GM19099 (cell line): ENCODE data around the gene CTTNBP2NL.

Experiments used
- POLR2A ChIP-seq: IDR thresholded peaks from 3 replicates; pipeline ENCODE4 v1.6.1; 2011; ENCODE audit warnings: low read depth; ENCODE audit not compliant: insufficient read length; ENCODE audit errors: extremely low read depth

Gene CTTNBP2NL

GRCh38 chr1:112380356-112380755 lies 15.7 kb upstream of the CTTNBP2NL start:
- TF ChIP-seq POLR2A, result no peak

- TF ChIP-seq POLR2A, result no peak
These were observed 14.5 kb upstream of the CTTNBP2NL start for GRCh38 chr1:112381324-112382076.

- TF ChIP-seq POLR2A, result no peak
These were observed 12.1 kb upstream of the CTTNBP2NL start for GRCh38 chr1:112383759-112384370.

GRCh38 chr1:112386024-112386723 lies 9.8 kb upstream of the CTTNBP2NL start:
- no peak for TF ChIP-seq POLR2A

DNA sequence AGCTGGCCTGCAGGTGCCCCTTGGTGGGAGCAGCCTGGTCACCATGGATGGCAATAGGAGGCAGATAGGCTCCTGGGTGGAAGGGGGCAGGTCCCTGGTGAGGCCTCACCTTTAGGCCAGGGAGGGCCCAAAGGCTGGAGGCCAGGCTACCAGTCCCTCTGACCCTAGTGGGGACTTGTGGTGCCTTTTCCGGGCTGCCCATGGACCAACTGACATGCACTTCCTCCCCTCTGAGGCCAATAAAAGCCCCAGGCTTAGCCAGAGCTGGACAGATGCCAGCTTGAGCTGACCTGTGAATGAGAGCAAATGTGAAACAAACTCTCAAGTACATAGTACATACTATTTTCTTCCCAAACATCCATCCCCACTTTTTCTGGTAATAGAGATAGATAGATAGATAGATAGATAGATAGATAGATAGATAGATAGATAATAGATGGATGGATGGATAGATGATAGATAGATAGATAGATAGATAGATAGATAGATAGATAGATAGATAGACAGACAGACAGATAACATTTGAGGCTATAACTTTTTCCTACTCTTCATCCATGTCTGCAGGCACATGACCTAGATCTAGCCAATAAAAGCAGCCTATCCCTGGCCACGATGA lies 9.2 kb upstream of the CTTNBP2NL start:
- TF ChIP-seq POLR2A, result no peak

- TF ChIP-seq POLR2A, result no peak
These were observed 8.2 kb upstream of the CTTNBP2NL start for GRCh38 chr1:112387807-112388206.

GRCh38 chr1:112388436-112388835 lies 7.6 kb upstream of the CTTNBP2NL start:
- TF ChIP-seq POLR2A, result no peak

- TF ChIP-seq POLR2A, result no peak
These were observed 6.3 kb upstream of the CTTNBP2NL start for GRCh38 chr1:112389689-112390088.

DNA sequence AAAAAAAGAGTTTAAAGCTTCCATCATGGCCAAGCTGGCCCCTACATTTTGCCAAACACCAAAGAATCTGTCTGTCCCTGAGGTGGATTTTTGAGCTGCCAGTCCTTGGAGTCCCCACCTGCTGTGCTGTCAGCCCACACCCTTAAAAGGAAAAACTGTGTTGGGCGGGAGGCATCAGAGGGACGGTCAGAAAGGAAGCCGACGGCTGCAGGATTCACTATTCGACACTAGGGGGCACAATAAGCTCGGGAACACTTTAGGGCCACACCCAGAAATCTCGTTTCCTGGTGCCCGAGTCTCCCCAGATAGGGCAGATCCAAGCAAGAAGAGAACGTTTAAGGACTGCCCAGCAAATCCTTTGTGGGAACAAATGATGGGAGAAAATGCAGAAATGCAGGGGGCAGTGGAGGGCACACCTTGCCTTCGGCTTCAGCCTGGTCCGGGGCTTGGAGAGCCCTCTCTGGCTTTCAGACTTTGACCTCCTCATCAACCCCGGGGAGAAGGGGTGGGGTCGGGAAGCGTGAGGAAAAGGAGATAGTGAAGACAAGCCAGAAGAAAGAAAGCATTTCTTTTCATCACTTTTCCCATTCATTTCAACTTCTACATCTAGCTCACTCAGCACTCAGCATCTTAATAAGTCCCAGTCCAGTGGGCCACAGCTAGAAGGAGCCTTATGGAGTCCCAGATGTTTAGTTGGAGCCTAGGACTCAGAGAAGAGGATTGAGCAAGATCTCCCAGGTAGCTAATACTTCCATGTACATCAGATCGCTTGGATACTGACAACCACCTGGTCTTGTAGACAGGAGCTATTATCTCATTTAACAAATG lies 5.0 kb upstream of the CTTNBP2NL start:
- no peak for TF ChIP-seq POLR2A

DNA sequence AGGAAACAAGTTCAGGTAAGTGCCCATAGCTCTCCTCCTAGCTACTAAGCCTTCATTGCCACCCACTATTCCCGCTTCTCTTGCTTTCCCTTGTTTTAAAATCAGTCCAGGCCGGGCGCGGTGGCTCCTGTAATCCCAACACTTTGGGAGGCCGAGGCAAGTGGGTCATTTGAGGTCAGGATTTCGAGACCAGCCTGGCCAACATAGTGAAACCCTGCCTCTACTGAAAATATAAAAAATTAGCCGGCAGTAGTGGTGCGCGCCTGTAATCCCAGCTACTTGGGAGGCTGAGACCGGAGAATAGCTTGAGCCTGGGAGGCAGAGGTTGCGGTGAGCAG lies 4.4 kb upstream of the CTTNBP2NL start:
- TF ChIP-seq POLR2A, result no peak

DNA sequence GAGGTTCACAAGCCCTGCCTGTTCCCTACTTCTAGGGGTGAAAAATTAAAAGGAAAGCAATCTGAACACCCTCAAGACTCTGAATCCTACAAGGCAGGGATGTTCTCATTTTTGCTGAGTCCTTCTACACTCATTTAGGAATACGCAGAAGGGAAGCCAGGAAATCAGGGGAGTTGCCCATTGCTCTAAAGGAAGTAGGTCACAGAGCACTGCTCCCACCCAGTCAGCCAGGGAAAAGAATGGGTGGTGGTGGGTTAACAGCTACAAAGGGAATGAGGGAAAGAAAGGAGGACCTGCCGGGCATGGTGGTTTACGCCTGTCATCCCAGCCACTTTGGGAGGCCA lies 2.4 kb upstream of the CTTNBP2NL start:
- TF ChIP-seq POLR2A, result no peak

- TF ChIP-seq POLR2A, result no peak
These were observed 1.3 kb upstream of the CTTNBP2NL start for GRCh38 chr1:112394743-112395062.

GRCh38 chr1:112395256-112395820 lies 676 bp upstream of the CTTNBP2NL start:
- no peak for TF ChIP-seq POLR2A

DNA sequence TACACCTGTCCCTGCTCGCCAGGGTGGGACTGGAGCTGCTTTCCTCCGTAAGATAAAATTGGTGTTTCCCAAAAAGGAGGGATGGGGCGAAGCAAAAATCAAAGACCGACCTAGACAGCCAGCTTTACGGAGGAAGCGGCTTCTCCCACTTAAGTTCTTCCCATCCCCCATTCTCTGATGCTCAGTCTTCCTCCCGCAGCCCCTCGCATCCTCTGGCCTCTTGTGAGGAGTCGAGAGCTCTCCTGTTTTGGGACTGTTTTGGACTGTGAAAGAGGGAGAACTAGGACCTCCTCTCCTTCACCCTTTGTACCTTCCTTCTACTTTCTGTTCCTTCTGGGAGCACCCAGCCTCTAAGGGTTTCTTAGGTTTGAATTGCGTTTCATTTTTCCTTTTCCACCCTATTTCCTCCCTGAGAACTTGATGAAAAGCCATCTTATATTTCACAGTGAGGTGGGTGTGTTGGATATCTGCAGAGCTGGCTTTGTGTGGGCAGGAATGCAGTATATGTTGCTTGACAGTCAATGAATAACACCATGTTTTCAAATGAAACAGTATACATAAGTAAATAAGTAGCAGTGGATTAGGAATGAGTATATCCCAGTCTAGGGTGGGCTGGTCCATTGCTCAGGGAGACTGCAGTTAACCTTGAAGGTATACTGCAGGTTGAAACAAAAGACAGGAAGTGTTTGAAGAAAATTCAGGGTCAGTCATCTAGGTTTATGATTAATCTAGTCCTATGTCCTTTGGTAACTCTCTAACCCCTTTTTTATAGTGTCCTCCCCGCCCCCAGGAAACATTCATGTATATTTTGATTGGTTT lies 848 bp downstream of the CTTNBP2NL start:
- no peak for TF ChIP-seq POLR2A
